HEK293 (cell line): ENCODE data around the gene LIME1.
A peak's percentile ranks its signal among the peaks of the same experiment; 100 is the strongest.

ENCODE experiments used
- CTCF ChIA-PET: fragments of 350-600 bp; formaldehyde crosslinking; extraction: SDS; loops from one replicate; lab custom pipeline; 2021; ENCODE audit warnings: antibody characterized with exemption; lab: Yijun Ruan, JAX
- POLR2A ChIA-PET: fragments of 300-600 bp; formaldehyde crosslinking; extraction: SDS; loops from one replicate; lab custom pipeline; 2020; ENCODE audit warnings: antibody characterized with exemption, inconsistent platforms; lab: Yijun Ruan, JAX
- H3K27ac ChIP-seq: fragments of 200-500 bp; sonication (Bioruptor generic); 2 replicates; pipeline ENCODE4 v1.5.1; 2014; ENCODE audit warnings: low read depth, low read length, control low read depth, inconsistent platforms; ENCODE audit errors: extremely low read depth
- H3K36me3 ChIP-seq, 2 experiments: fragments of 200-500 bp in 1 of 2; sonication (Bioruptor generic) in 1 of 2; 1 replicate in 1 of 2; 2 replicates in 1 of 2; pipeline ENCODE4 v1.5.1; 2014 to 2017; ENCODE audit warnings: inconsistent platforms in 2 of 2, low read length in 2 of 2; ENCODE audit not compliant: control insufficient read depth in 2 of 2, insufficient read depth in 1 of 2
- H3K4me1 ChIP-seq: fragments of 200-500 bp; sonication (Bioruptor generic); 2 replicates; pipeline ENCODE4 v1.5.1; 2014; ENCODE audit warnings: mild to moderate bottlenecking, low read length, inconsistent platforms; ENCODE audit not compliant: control insufficient read depth, insufficient read depth
- H3K4me3 ChIP-seq: 2 replicates; pipeline ENCODE4 v1.5.1; 2011; ENCODE audit warnings: low read depth, mild to moderate bottlenecking, control low read depth, low read length, moderate library complexity
- H3K9me3 ChIP-seq: fragments of 200-500 bp; sonication (Bioruptor generic); 2 replicates; pipeline ENCODE4 v1.5.1; 2014; ENCODE audit warnings: low read depth, low read length, inconsistent platforms; ENCODE audit not compliant: control insufficient read depth, insufficient read depth
- CTCF ChIP-seq: fragments of 450-650 bp; formaldehyde crosslinking; IDR thresholded peaks from 2 replicates; pipeline ENCODE4 v1.5.1; 2016; ENCODE audit warnings: missing biosample characterization, missing genetic modification characterization
- GLI4 ChIP-seq: fragments of 450-650 bp; formaldehyde crosslinking; IDR thresholded peaks from 2 replicates; pipeline ENCODE4 v1.5.1; 2016; ENCODE audit warnings: missing biosample characterization, missing genetic modification characterization
- GLIS2 ChIP-seq: fragments of 450-650 bp; formaldehyde crosslinking; IDR thresholded peaks from 2 replicates; pipeline ENCODE4 v1.5.1; 2016; ENCODE audit warnings: missing biosample characterization, missing genetic modification characterization
- SALL2 ChIP-seq: fragments of 450-650 bp; formaldehyde crosslinking; IDR thresholded peaks from 2 replicates; pipeline ENCODE4 v1.5.0; 2017; ENCODE audit warnings: missing biosample characterization, mild to moderate bottlenecking, missing genetic modification characterization, borderline replicate concordance
- YY2 ChIP-seq: fragments of 450-650 bp; formaldehyde crosslinking; IDR thresholded peaks from 2 replicates; pipeline ENCODE4 v1.5.1; 2016; ENCODE audit warnings: missing biosample characterization, missing genetic modification characterization
- ZBTB10 ChIP-seq: fragments of 450-650 bp; formaldehyde crosslinking; IDR thresholded peaks from 2 replicates; pipeline ENCODE4 v1.5.1; 2016; ENCODE audit warnings: missing biosample characterization, missing genetic modification characterization
- ZBTB11 ChIP-seq: fragments of 450-650 bp; formaldehyde crosslinking; conservative IDR thresholded peaks from 2 replicates; pipeline ENCODE4 v1.5.1; 2016; ENCODE audit warnings: low read depth, missing biosample characterization, missing genetic modification characterization
- ZFP37 ChIP-seq: fragments of 450-650 bp; formaldehyde crosslinking; IDR thresholded peaks from 2 replicates; pipeline ENCODE4 v1.5.1; 2016; ENCODE audit warnings: missing biosample characterization, missing genetic modification characterization
- ZNF146 ChIP-seq: fragments of 450-650 bp; formaldehyde crosslinking; IDR thresholded peaks from 2 replicates; pipeline ENCODE4 v1.5.1; 2016; ENCODE audit warnings: missing biosample characterization, missing genetic modification characterization
- ZNF184 ChIP-seq: fragments of 450-650 bp; IDR thresholded peaks from 2 replicates; pipeline ENCODE4 v1.5.1; 2018; ENCODE audit warnings: missing biosample characterization, mild to moderate bottlenecking, missing genetic modification characterization
- ZNF214 ChIP-seq: fragments of 450-650 bp; formaldehyde crosslinking; IDR thresholded peaks from 2 replicates; pipeline ENCODE4 v1.5.1; 2017; ENCODE audit warnings: missing biosample characterization, mild to moderate bottlenecking, missing genetic modification characterization, borderline replicate concordance
- ZNF394 ChIP-seq: fragments of 450-650 bp; formaldehyde crosslinking; IDR thresholded peaks from 2 replicates; pipeline ENCODE4 v1.5.1; 2016; ENCODE audit warnings: missing biosample characterization, missing genetic modification characterization, mild to moderate bottlenecking, moderate library complexity, borderline replicate concordance
- ZNF473 ChIP-seq: fragments of 450-650 bp; formaldehyde crosslinking; IDR thresholded peaks from 2 replicates; pipeline ENCODE4 v1.5.1; 2017; ENCODE audit warnings: missing biosample characterization, missing genetic modification characterization
- ZNF48 ChIP-seq: fragments of 450-650 bp; formaldehyde crosslinking; IDR thresholded peaks from 2 replicates; pipeline ENCODE4 v1.5.1; 2016; ENCODE audit warnings: missing biosample characterization, missing genetic modification characterization
- ZNF521 ChIP-seq: fragments of 450-650 bp; formaldehyde crosslinking; IDR thresholded peaks from 2 replicates; pipeline ENCODE4 v1.5.1; 2017; ENCODE audit warnings: missing biosample characterization, mild to moderate bottlenecking, missing genetic modification characterization
- ZNF561 ChIP-seq: fragments of 450-650 bp; IDR thresholded peaks from 2 replicates; pipeline ENCODE4 v1.5.1; 2018; ENCODE audit warnings: missing biosample characterization, missing genetic modification characterization, borderline replicate concordance
- ZNF600 ChIP-seq: fragments of 450-650 bp; formaldehyde crosslinking; IDR thresholded peaks from 2 replicates; pipeline ENCODE4 v1.5.1; 2016; ENCODE audit warnings: missing biosample characterization, missing genetic modification characterization
- ZNF660 ChIP-seq: fragments of 450-650 bp; IDR thresholded peaks from 2 replicates; pipeline ENCODE4 v1.5.1; 2018; ENCODE audit warnings: missing biosample characterization, mild to moderate bottlenecking, missing genetic modification characterization
- ZNF707 ChIP-seq: fragments of 450-650 bp; formaldehyde crosslinking; IDR thresholded peaks from 2 replicates; pipeline ENCODE4 v1.5.1; 2016; ENCODE audit warnings: missing biosample characterization, missing genetic modification characterization
- ZNF837 ChIP-seq: fragments of 450-650 bp; formaldehyde crosslinking; IDR thresholded peaks from 2 replicates; pipeline ENCODE4 v1.5.1; 2016; ENCODE audit warnings: missing biosample characterization, missing genetic modification characterization

The LIME1 gene

GRCh38 chr20:63781181-63781580 is 44.7 kb downstream of the LIME1 start:
- H3K27ac ChIP-seq, result no peak overlapping the region
- H3K9me3 ChIP-seq, result no peaks in the 10 kb centered on the region
- H3K4me3 ChIP-seq, result no peak overlapping the region
- CTCF ChIA-PET, result no interaction called here
- POLR2A ChIA-PET, result no interaction called here
- no peaks in the 10 kb centered on the region for H3K36me3 ChIP-seq
- no peaks in the 10 kb centered on the region for H3K4me1 ChIP-seq
- no peak for TF ChIP-seq ZNF394 (tag by site-specific recombination)
- no peak for TF ChIP-seq ZNF521 (tag by site-specific recombination)
- no peak for TF ChIP-seq GLI4 (tag by site-specific recombination)
- no peak for TF ChIP-seq ZNF146
- TF ChIP-seq ZNF660 (tag by site-specific recombination), result no peak
- no peak for TF ChIP-seq ZNF707 (tag by site-specific recombination)
- no peak for TF ChIP-seq GLIS2 (tag by site-specific recombination)
- no peak for TF ChIP-seq ZNF561 (tag by site-specific recombination)
- TF ChIP-seq SALL2 (tag by site-specific recombination), result no peak
- no peak for TF ChIP-seq ZBTB10 (tag by site-specific recombination)
- no peak for TF ChIP-seq ZNF214
- no peak for TF ChIP-seq YY2 (tag by site-specific recombination)
- TF ChIP-seq ZBTB11 (tag by site-specific recombination), result no peak
- TF ChIP-seq ZNF837 (tag by site-specific recombination), result no peak
- TF ChIP-seq ZNF184 (tag by site-specific recombination), result no peak
- TF ChIP-seq, all 188 proteins: peak for 0

- no peak overlapping the region for H3K4me3 ChIP-seq
- POLR2A ChIA-PET, result no interaction called here
- no peak for TF ChIP-seq ZNF48 (tag by site-specific recombination)
- TF ChIP-seq ZNF473 (tag by site-specific recombination), result no peak
- peak; percentile 65 for TF ChIP-seq CTCF
- peak; percentile 75; the same call in 1 of the 2 replicates for TF ChIP-seq ZNF600
- TF ChIP-seq ZFP37, result no peak
- H3K36me3 ChIP-seq, result no peaks in the 10 kb centered on the region
- H3K4me1 ChIP-seq, result no peaks in the 10 kb centered on the region
- no peak overlapping the region for H3K27ac ChIP-seq
- no peaks in the 10 kb centered on the region for H3K9me3 ChIP-seq
- CTCF ChIA-PET, result no interaction called here
These were observed 45.6 kb downstream of the LIME1 start for GRCh38 chr20:63782051-63782471.
